Cardiac fibroblast (primary cell): ENCODE measurements around the gene DSCAML1.

ENCODE experiments used
- DNase-seq, 2 donors: peaks; one replicate each; pipeline versions ENCODE4 v3.0.0 to v3.0.0-alpha.2; 2010; ENCODE audit warnings: low read depth in 2 of 2
- H3K4me3 ChIP-seq, 2 donors: replicated peaks in 1 of 2; 1 replicate in 1 of 2; 2 replicates in 1 of 2; pipeline ENCODE4 v1.5.1; 2011; ENCODE audit warnings: low read depth in 2 of 2, low read length in 2 of 2, mild to moderate bottlenecking in 2 of 2, moderate library complexity in 1 of 2
- TF ChIP-seq, protein P1 (sequence below): IDR thresholded peaks from one replicate; pipeline ENCODE4 v1.5.1; 2011; ENCODE audit warnings: low read depth, mild to moderate bottlenecking, low read length, inconsistent platforms

DSCAML1 gene

DNA sequence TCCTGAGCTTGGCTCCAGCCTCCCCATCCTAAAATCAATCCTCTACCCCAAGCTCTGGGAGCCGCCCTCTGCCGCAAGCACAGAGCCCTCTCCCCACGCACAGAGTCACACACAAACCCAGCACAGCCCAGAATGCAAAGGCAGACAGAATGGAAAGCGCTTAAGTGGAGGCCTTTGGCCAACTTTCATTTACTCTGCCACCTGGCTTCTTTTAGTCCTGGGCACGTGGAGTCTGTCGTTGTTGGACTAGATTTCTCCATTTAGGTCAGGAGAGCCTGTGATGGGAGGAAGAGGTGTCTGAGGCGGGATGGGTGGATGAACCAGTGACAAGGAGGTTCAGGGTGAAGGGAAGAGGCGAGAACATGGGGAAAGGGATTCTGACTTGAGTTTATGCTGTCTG is 191.7 kb downstream of the DSCAML1 start:
- H3K4me3 ChIP-seq, result no peak overlapping the region
- TF ChIP-seq, protein P1, sequence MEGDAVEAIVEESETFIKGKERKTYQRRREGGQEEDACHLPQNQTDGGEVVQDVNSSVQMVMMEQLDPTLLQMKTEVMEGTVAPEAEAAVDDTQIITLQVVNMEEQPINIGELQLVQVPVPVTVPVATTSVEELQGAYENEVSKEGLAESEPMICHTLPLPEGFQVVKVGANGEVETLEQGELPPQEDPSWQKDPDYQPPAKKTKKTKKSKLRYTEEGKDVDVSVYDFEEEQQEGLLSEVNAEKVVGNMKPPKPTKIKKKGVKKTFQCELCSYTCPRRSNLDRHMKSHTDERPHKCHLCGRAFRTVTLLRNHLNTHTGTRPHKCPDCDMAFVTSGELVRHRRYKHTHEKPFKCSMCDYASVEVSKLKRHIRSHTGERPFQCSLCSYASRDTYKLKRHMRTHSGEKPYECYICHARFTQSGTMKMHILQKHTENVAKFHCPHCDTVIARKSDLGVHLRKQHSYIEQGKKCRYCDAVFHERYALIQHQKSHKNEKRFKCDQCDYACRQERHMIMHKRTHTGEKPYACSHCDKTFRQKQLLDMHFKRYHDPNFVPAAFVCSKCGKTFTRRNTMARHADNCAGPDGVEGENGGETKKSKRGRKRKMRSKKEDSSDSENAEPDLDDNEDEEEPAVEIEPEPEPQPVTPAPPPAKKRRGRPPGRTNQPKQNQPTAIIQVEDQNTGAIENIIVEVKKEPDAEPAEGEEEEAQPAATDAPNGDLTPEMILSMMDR, result no peak
- DNase-seq, result no peak

DNA sequence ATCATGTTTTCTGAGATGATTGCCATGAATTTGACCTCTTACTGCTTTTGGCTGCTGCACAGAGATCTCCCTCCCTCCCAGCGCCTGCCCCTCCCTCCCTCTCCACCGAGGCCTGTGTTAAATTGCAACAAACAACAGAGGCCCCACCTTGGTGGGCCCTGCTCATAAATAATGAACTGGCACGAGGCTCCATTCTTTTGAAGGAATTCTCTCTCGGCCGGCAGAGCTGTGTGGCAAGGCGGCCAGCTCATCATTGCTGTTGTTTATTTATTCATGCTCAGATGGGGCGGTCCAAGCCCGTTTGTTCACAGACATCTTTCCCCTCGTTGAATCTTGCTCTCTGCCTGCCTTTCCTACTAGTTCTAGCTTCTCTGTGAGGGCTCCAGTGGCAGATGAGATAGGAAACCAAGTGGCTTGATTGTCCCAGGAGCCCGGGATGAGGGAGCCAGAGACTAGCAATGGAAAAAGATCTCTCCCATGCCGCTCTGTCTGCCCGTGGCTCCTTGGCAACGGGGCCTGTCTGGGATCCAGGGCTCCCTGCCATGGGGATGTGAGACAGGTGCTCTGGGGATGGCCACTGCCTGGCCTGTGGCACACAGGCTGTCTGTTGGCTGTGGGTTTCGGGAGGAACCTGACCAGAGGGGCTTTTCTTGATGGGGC is 192.6 kb downstream of the DSCAML1 start:
- TF ChIP-seq, protein P1, result no peak

DNA sequence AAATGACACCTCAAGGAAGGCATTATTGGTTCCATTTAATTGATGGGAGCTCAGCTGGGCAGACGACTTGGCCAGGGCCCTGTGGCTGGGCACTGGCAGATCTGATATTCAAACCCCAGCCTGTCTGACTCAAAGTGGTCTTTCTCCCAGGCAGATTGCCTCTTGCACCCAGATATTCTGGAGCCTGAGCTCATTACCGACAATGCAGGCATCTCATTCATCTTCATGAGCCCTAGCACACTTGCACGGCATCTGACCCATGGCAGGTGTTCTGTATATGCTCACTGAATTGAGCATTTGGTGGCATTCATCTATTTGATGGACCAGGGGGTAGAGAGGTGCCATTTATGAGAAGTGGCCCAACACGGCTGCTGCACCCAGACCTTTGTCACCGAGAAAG is 193.1 kb downstream of the DSCAML1 start:
- DNase-seq, result no peak
- H3K4me3 ChIP-seq, result no peak overlapping the region
- TF ChIP-seq, protein P1, result no peak

More for the DNA sequence above, 192.6 kb downstream of the DSCAML1 start:
- no peak for DNase-seq
- H3K4me3 ChIP-seq, result no peak overlapping the region

DNA sequence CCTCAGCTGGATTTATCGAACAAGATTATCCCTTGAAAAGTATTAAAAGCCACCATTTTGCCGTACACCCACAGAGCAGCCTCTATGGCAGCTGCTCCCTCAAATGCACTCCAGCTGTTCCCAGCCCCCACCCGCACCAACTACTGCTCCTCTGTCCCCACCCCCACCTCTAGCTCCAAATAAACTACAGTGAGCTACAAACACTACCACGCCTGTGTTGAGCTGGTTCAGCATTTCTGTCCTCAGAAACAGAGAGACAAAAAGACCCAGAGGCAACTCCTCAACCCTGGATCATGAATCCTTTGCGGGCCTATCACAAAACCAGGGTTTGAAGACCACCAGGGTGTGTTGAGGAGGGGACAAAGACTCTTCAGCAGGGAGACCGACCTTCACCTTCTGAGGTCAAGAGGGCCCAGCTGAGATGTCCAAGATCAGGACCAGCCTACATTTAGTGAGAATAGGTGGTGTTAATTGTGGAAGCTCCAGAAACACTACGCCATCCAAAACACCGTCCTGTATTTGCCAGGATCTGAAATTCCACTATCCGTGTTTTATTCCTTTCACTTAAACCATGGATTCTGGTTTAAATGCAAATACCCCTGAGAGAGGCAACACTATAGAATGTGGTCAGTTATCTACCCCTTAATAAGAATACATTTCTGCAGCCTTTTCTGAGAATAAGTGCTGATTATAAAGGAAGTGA is 195.9 kb downstream of the DSCAML1 start:
- TF ChIP-seq, protein P1, result no peak
- H3K4me3 ChIP-seq, result no peak overlapping the region
- DNase-seq, result no peak

DNA sequence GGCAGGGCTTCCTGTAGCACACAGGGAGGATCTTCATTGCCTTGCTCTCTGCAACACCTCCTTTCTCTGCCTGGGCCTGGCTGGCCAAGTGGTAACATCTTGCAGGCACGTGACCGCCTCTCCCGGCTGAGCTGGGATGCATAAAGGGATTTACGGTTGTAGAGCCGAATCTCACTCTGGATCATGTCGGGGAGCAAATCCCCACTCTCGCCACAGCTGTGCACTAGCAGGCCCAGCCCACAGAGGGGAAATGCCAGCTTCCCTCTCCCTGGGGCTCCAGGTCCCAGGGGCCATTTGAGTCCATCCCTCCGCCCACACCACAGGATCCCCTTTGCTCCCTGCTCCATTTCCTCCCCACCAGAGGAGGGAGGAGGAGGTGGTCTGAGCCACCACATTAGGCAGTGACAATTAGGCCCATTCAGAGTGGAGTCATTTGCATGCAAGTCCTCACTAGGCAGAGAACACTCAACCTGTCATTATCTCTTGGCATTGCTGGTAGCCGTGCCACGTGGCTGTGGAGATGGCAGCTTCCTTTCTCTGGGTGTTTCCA is 196.7 kb downstream of the DSCAML1 start:
- no peak overlapping the region for H3K4me3 ChIP-seq
- no peak for DNase-seq
- TF ChIP-seq, protein P1, result no peak

DNA sequence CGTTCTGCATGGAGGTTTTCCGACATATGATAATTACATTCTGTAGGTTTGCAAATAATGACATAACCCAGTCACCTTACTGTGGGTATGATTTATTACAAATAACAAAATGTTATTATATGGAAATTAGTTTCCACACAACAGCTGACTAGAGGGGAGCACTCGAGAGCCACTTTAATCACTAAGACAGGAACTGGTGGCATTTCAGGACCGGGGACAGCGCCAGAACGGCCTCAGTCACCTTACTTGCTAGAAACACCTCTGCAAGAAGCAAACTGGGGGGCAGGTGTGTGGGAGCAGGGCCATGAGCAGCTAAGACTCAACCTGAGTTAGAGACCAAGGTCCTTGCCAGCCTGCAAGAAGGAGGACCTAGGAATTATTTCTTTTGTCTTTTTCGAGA is 199.9 kb downstream of the DSCAML1 start:
- no peak overlapping the region for H3K4me3 ChIP-seq
- TF ChIP-seq, protein P1, result no peak
- DNase-seq, result peak; percentile 32 to 41
